T-helper 22 cell (primary cell): ENCODE data around the gene MAN1C1.
"Not testable (repeated sequence)": the region's sequence is repeated elsewhere in the genome, so short reads cannot be mapped to it uniquely, and the experiment has no call there.

Experiments
- DNase-seq: peaks from one replicate; pipeline ENCODE4 v3.0.0-alpha.2; 2020; ENCODE audit warnings: low read depth

MAN1C1 gene

DNA sequence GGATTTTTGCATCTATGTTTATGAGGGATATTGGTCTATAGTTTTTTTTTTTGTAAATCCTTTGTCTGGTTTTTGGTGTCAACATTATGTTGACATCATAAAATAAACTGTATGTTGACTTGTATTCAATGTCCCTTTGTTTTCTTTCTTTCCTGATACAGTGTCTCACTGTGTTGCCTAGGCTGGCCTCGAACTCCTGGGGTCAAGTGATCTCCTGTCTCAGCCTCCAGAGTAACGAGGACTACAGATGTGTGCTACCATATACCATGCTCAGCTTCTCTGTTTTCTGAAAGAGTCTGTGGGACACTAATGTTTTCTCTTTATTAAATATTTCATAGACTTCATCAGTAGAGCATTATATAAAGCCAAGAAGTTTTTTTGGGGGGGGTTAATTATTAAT lies 18.3 kb downstream of the MAN1C1 start:
- DNase-seq = no peak

DNA sequence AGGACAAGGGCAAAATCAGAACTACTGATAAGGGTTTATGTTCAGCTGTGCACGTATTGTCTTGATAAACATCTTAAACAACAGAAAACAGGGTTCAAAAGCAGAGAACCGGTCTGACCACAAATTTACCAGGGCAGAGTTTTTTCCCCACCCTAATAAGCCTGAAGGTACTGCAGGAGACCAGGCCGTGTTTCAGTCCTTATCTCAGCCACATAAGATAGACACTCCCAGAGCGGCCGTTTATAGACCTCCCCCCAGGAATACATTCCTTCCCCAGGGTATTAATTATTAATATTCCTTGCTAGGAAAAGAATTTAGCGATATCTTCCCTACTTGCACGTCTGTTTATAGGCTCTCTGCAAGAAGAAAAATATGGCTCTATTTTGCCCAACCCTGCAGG lies 19.6 kb downstream of the MAN1C1 start:
- not testable (repeated sequence) for DNase-seq

DNA sequence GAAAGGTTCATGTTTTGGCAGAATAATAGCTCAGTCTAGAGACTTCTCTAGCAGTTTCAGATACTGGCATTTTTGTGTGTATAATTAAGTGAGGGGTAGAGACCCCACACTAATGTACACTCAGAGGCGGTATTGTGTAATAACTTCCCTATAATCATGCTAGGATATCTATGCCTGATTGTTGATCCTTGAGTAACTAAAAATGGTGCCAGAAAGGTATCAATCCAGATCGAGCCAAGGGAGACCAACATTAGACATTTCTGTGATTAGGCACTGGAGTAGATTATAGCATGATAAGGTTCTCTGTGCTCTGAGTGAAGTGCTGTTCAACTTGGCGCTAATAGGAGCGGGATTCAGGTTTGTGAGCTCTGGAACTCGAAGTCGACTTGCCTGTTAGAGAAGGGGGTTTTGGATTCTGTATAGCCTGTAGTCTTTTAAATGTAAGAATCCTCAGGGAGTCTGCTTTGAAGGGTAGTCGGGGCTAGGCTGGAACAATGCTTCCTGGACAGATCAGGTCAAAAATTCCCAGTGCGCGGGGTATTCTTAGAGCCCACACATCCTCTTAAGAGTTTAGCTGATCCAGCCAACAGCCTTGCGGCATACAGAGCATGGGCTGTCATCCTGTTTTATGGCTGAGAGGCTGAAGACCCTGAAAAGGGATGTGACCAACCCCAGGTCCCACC lies 24.2 kb downstream of the MAN1C1 start:
- DNase-seq = no peak

DNA sequence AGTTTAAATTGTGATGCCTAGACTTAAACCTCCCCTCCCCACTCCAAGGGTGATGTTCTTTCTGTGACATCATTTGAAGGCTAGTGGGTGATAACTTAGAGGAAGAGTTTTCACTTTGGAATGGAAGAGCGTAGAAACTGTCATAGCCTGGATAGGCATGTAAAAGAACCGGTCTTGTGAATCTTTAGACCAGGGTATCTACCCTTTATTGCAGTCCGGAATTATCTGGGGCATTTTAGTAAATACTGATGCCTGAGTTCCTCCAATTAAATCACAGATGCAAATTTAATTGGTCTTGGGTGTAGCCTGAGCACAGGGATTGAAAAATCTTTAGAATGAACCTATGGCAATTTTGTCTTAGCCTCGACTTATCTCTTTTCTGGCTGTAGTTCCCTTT lies 24.7 kb downstream of the MAN1C1 start:
- no peak for DNase-seq

DNA sequence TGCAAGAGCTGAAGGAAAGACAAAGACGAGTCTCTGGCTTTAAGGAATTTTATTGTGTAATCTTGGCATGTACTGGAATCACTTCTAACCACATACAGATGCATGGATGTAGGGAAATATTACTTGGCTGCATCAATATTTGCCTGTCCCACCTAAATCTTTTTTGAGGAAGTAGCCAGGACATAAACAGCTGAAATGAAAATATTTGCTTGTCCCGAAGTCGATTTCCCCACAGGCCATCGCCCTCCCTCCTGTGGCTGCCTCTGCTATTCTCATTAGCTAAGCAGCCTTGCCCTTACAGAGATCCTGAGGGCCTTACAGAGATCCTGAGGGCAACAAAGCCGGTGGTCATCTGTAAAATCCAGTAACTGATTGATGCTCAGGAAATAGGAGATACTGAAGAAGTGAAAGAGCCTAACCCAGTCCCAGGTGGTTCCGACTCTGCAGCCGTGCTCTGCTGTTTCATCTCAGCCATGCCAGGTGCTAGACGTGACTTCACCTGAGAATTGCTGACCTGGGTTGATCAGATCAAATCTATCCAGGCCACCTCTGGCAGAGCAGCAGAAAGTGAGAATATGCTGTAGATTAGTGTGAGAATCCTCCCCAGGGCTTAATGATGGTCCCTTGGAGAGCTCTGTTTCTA lies 25.5 kb downstream of the MAN1C1 start:
- DNase-seq = no peak

DNA sequence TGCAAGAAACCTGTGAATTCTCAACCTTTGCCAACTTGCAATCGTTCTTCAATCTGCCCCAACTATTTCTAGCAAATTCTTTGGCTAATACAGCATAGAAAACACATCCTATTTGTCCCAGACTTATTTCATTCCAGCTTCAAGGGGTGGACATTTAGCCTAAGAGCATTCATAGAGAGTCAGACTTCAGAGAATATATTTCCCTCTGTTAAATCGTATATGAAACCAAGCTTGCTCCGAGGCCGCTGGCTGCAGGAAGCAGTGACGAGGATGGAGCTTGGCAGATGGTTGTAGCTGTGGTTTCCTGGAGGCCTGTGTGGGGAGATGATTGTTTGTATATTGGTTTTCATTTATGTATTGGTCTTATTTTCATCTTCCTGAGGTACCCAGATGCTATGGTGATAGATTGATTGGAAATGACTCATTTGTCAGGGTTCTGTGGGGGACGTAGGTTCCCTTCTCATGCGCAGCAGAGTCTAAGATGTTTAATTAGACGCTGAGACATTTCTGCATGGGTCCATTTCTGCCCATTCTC lies 26.1 kb downstream of the MAN1C1 start:
- peak; percentile 76 for DNase-seq

DNA sequence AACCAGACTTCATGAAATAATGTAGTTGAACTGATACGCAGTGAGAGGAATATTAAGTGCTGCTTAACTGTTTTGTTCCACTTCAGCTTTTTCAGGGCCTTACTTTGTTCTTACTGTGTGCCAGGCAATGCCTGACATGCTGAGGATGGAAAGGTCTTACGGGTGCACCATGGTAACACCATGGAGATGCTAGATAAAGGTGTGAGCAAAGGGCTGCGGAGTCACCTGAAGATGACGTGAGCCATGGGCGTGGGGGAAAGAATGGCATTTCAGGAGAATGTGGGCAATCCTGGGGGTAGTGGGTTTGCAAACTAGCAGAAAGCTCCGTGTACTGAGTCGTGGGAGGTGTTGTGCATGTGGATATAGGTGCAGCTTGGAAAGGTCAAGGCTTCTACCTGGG lies 27.3 kb downstream of the MAN1C1 start:
- DNase-seq = no peak

DNA sequence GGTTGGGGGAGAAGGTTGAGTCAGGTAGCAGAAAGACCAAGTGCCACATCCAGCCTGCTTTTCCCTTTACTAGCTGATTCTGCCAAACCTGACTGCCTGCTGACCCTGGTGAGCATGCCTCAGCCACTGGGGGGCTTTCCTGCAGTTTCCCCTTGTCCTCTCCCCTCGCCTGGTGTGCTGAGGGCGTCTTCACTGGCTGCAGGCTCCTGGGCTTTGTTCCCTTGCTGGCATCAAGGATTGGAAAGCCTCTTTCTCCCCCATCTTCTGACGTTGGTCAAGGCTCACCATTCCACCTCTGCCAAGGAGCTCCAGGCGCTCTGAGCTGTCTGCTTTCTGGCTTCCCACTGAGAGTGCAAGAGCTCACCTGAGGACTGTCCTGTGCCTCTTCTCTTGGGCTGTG lies 28.4 kb downstream of the MAN1C1 start:
- no peak for DNase-seq

DNA sequence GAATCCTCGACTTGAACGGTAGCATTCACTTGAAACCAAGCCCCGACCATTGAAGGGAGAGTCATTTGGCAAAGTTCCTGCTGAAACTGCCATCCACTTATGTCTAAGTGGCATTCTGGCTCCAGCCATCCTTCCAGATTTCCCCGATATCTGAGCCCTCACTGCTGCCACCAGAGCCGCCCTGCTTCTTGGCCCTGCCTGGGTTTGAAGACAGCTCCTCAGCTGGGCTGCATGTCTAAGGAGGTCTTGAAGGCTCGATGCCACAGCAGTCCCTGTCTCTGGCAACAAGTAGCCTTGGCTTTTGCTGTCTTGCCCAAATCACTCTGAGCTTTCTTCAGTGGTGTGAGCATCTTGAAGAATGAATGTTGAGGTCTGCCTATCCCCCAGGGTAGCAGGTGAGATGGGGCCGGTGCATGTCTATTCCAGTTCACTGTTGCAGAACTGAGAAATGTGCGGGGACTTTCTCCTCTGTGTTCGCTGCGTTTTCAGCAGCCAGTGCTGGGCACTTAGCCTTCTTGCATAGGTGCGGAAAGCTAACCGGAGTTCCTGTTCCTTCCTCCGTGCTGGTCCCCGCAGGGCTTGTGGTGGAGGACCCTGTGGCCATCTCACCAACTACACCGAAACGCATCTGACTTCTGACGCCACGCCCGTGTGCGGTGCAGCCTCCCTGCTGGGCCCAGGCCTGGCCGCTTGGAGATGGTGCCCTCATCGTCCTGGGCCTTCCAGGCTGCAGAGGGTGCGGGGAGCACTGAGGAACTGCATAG lies 29.2 kb downstream of the MAN1C1 start:
- no peak for DNase-seq

DNA sequence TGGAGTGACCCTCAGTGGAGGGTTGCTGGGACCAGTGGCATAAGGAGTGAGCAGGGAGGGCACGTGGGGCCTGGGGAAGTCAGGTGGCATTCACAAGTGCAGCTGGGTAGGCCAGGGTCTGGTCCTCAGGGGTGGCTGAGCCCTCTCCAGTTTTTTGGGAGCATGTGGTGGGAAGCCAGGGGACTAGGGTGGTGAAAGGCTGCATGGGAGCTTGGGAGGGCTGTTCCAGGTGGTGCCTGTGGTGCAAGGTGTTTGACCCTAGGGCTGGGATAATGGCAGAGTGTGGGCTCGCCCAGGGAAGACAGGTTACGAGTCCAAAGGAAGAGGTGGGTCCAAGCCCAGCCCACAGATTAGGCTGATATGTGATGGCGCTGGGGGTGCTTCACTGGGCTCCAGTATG lies 30.5 kb downstream of the MAN1C1 start:
- DNase-seq = no peak

DNA sequence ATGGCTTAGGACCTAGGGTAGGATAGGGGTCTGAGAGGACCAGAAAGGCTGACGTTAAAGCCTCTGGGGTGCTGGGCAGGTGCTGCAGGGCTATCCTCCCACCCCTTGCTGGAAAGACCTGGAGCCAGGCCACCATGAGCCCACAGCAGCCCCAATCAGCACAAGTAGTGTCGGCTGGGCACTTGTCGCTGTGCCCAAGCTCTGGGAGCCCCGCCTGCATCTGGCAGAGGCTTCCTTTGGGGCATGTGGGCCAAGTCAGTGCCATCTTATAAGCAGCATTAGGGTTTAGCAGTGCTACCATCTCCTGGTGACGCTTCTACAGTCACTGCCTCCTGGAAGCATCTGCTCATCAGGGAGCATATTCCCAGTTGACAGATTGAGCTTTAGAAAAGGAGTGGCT lies 31.3 kb downstream of the MAN1C1 start:
- DNase-seq = no peak

DNA sequence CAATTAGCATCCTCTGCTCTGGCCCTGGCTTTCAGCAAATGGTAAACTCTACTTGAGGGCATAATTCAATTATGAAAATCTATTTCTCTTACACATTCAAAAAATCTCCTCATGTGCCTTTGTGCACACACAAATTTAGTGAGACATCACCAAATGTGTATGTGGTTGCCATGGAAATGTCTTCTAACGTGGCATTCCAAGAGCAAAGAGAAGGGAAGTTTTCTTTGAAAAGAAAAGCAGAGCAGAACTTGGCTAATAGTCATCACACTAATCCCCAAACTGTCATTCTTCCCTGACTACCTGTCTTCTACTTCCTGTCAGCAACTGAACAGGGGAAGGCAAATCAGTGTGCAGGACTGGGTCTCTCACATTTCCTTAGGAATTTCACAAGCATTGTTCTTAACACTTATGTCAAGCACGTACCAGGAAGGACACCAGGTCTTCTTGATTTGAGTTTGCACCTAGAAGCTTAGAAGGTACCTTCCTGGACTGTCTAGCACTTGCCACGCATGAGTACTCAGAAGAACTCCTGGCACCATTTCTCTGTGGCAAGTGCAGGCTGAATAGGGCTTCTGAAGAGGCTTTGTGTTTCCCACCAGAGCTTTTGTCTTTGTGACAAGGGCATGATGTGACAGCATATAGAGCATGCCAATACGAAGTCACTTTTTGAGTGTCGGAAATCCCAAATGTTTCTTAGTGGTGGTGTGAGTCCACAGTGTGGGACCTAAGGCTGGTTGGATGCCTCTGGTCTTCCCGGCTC lies 32.3 kb downstream of the MAN1C1 start:
- no peak for DNase-seq

DNA sequence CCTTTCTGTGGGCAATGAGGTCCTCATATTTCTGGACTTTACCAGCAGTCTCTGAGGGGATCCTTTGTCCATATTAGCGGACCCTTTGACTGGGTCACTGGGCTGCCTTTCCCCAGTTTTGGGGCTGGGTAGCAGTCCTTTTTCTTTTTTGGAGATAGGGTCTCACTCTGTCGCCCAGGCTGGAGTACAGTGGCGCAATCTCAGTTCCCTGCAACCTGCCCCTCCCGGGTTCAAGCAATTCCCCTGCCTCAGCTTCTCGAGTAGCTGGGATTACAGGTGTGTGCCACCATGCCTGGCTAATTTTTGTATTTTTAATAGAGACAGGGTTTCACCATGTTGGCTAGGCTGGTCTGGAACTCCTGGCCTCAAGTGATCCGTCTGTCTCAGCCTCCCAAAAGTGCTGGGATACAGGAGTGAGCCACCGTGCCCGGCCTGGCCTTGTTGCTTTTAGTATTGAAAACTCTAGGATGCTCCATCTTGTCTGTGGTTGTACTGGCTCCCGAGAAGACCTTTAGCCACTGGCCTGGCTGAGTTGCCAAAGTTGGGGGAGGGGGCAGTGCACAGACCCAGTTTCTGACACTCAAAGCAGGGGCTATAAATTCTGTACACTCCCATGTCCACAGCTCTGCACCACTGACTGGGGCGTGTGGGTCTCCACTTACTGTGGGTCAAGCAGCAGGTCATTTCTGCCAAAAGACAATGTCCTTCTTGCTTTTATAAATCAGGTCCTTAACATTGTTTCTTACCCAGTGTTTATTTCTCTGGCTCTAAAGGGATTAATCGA lies 33.1 kb downstream of the MAN1C1 start:
- no peak for DNase-seq

DNA sequence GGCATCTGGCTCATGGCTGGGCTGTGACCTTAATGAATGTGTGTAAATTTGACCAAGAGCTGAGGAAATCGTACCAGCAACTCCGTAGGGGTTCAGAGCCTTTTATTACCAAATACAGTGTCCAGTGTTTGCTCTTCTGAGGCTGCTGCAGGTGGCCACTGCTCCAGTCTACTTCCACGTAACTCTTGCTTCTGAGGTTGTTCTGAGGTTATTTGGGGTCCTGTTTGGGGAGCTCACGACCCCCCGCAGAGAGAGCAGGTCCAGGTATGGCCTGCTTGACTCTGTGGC lies 33.6 kb downstream of the MAN1C1 start:
- DNase-seq = no peak

DNA sequence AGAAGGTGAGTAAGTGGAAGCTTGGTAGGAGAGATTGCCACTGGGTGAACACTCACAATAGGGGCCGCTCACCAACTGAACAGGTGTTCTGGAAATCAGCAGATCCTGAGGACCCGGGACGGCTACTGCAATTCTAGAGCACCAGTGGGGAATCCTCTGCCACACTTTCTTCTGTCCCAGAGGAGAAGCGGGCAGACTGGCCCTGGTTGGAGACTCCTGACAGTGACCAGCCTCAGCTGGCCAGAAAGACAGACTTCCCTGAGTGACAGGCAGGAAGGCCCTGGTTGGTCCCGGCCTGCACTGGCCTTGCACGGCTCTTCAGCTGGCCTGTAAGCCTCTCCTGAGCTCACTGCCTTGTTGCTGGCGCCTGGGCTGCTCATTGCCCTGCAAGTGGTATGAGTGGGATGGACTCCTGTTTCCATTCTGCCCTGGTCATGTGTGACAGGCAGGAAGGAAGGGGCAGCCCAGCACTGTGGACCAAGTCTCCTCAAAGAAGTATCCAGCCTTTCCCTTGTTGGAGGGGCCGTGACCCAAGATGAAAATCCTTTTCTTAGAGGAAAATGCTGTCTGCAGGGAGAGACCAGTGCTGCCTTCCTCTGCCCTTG lies 34.5 kb downstream of the MAN1C1 start:
- DNase-seq = no peak

DNA sequence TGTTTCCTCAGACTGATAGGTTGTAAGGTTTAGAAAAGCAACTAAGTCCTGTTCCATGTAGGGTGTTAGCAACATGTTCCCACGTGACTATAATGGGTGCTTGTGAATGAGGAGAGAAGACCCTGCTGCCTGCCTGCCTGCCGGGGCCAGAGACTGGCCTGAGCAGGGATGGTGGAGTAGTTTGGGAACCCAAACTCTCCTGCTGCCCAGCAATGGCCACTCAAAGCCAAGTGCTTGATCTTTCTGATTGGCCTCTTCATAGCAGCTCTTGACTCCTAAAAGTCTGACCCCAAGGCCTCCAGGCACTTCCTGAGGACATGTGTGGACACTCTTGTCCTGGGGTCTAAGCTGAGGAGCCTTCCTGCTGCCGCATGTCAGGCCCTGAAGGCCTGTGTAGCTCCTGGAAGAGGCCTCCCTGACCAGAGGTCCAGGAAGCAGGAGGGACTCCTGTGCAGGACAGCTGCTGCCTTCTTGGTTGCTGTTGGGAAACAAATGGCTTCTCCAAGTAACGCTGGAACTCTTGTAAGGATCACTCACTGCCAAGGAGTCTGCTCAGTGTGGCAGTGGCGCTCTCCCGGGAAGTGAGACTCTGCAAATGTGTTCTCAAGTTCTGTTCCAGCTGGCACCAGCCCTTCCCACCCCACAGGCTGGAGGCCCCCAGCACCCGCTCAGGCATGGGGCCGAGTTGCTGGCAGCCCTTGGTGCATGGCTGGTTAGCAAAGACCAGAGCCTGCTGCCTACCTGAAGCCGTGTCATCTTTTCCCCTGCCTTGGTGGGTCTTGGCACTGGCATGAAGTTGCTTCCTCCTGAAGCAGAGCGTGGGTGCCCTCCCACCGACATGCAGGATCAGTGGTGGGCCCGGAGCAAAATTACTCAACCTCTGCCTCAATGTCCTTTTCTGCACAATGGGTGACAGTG lies 35.5 kb downstream of the MAN1C1 start:
- no peak for DNase-seq

DNA sequence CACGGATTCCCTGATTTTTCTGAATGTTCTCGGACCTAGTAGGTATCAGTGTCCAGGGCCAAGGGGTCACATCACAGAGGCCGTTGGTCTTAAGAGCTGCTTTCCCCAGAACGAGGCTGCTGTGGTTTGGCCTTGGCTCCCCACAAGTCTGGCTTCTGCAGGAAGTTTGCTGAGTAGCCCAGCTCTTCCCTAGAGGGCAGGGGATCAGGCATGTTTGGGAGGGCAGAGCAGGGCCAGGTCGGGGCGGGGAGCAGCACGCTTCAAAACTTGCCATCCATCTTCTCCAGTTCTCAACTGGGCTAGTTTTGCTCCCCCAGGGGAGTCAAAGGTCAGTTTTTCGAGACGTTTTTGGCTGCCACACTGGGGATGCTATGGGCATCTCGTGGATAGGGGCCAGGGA lies 37.0 kb downstream of the MAN1C1 start:
- no peak for DNase-seq

DNA sequence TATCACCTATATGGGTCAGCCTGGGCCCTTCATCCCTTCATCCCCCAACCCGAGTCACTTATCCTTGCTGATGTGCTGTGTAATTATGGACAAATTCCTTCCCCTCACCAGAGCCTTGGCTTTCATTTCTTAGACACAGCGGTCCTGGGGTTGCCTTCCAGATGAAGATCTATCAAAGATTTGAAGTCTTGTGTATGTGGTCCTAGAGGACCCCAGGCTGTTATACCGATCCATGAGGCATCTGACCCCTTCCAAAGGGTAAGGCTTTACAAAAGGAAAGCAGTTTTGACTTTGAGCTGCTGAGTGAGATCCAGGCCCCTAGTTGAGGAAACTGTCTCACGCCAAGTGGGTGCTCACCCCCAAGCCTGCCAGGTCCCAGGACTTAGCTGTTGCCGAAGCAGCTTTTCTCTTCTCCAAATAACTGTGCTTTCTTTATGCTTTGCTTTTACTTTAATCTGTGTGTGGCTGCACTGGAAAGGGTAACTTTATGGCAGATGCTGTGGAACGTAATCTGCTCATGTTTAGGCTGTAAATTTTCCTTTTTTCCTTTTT lies 37.6 kb downstream of the MAN1C1 start:
- no peak for DNase-seq

DNA sequence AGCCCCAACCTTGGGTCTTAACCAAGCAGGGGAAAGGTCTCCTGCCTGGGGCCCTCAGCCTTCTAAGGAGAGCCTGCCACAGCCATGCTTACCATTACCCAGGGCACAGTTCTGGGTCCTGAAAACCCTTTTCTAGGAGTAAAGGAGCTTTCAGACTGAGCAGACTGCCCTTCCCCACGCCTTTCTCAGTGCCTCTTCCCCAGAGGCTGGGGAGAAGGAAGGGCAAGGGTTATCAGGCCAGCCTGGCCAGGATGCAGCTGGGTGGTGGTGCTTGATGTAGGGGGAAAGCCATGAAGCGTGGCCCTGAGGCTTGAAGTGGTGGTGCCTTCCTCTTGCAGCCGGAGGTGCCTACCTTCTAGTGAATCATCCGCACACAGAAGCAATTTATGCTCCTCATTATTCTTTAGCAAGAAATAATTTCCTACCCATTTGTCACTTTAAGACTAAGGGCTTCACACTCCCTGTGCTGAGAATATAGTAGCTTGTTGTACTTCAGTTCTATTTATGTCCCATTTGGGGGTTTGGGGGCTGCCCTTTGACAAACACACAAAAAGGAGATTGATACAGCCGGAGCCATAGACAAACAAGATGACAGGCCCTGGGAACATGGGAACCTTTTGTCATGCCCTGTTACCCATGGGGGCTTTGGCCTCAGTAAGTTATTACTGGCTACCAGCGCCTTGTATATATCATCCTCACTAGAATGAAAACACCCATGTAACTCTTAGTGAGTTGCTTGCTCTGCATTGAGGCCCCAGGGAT lies 40.7 kb downstream of the MAN1C1 start:
- DNase-seq = no peak
